Activated CD4-positive, alpha-beta T cell treated with anti-CD3 and anti-CD28 coated beads, Interleukin-10, Interleukin-2, amounts not matched to agents 100 ng/mL and 50 ng/mL, durations not matched to agents 16 hours and 8 hours (primary cell): ENCODE data around the gene CACNA2D1.

Experiments used
- DNase-seq: peaks from one replicate; pipeline ENCODE4 v3.0.0-alpha.2; 2020

Gene CACNA2D1

DNA sequence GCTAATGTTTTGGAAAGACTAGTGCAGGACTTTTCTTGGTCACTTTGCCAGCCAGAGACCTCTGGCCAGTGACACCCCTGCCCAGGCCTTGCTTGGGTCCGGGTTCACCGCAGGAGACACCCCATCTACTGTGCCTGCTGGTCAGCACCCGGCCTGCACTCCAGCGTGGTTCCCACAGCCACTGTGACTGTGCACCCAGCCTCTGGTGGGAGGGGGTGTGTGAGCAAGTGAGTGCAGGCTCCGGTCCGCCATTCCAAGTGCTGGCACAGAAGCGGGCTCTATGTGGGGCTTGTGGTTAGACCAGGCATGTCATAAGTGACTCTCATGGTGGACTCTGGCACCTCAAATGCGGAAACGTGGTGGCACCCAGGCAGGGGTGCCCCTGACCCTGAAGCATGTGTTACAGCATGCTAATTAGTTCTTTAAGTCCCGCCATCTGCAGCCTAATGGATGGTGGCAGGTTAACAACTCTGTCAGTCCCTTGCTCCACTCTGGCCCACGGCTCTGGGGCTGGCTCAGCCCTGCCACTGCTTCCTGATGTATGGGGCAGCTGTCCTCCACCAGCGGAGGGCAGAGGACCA, 361.8 kb downstream of the CACNA2D1 start:
- DNase-seq: no peak

GRCh38 chr7:82080254-82080927, 363.2 kb downstream of the CACNA2D1 start:
- DNase-seq: no peak

DNA sequence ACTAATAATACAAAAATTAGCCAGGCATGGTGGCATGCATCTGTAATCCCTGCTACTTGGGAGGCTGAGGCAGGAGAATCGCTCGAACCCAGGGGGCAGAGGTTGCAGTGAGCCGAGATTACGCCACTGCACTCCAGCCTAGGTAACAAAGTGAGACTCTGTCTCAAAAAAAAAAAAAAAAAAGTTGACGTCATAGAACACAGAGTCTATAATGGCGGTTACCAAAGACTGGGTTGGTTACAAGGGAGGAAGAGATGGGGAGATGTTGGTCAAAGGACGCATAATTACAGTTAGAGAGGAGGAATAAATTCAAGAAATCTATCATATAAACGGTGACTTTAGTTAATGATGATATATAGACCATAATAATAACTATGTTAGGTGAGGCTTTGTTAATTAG, 364.1 kb downstream of the CACNA2D1 start:
- no peak for DNase-seq

GRCh38 chr7:82078807-82079206, 364.8 kb downstream of the CACNA2D1 start:
- DNase-seq: no peak

DNA sequence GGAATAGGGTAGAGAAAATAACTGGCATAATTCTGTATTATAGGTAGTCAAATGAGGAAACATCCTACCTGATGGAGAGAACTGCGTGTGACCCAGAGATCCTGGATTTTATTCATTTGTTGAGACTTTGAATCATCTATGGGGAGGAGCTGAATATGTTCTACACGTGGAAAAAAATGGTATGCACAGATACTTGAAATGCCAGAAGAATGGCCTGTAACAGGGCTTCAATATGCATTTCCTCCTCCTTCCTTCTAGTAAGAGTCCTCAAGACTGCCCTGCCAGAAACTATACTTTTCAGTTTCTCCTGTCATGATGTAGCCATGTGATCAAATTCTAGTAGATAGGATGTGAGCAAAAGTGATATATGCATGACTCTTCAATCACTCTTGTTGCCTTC, 372.1 kb downstream of the CACNA2D1 start:
- DNase-seq: no peak

- DNase-seq: no peak
Measured at GRCh38 chr7:82067628-82068264, 375.8 kb downstream of the CACNA2D1 start.

DNA sequence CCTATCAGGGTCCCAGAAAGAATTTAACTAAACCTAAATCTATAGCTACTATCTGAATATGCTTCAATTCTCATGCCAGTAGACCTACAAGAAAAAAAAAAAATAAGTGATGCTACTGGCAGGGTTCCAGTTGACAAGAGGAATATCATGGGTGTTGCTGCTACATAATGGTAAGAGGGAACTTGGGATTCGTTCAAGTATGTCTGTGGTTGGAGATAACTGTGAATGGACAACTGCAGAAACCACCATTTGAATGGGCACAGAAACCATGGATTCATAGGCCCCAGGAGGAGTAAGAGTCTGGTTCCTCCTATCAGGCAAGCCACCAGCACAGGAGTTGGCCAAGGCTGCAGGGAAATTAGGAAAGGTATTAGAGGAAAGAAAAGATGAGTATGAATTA, 386.1 kb downstream of the CACNA2D1 start:
- DNase-seq: no peak

DNA sequence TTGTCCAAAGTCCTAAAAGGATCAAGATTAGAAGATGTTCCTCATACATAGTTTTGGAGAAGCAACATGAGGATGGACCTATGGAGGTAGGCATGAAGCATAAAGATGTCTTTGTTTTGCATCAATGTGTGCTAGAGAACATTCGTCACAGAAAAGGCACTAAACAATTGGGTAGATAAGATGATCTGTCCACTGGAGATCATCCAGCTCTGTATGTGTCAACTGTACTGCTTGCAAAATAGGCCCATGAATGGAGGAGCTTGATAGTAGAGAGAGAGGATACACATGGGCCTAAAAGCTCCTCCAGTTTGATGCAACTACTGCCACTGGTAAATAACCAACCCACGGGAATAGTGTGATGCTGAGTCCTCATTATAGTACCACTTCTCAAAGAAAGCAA, 387.3 kb downstream of the CACNA2D1 start:
- no peak for DNase-seq

DNA sequence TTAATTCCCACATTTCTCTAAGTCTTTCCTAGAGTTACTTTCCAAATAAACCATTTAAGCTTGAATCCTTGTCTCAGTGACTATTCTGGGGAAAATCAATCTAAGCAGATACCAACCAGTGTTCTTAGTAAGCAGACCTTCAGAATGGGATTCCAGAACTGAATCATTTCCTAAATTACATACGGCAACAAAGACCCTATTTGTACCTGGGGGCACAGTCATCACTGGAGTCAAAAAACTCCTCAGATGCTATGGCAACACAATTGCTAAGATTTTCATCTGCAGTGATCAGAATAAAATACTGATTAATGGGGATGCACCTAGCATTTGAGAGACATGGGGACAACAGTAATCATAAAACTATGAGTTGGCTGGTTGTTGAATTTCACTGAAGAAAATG, 389.0 kb downstream of the CACNA2D1 start:
- DNase-seq: no peak

DNA sequence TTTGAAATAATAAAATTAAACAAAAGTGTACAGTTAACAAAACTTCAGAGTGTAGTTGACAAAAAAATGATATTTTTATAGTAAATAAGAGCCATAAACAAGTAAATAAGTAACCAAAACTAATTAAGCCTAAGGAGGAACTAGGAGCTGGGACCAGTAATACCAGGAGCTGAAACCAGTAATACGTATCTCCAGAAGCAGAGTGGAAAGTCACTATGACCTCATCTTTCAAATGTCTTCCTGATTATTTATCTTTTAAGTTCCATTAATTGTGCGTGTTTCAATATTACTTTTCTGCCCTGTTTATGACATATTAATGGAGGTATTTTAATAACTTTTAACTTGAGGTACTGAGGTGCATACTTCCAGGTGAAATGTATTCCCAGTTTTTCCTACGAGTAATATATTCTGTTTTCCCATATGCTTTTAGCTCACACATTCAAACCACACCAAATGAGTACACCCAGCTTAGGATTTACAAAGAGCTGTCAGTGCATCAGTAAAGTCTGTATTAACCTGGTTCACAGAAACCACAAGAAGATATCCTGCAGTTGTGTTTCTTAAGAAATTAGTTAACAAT, 390.0 kb downstream of the CACNA2D1 start:
- no peak for DNase-seq

DNA sequence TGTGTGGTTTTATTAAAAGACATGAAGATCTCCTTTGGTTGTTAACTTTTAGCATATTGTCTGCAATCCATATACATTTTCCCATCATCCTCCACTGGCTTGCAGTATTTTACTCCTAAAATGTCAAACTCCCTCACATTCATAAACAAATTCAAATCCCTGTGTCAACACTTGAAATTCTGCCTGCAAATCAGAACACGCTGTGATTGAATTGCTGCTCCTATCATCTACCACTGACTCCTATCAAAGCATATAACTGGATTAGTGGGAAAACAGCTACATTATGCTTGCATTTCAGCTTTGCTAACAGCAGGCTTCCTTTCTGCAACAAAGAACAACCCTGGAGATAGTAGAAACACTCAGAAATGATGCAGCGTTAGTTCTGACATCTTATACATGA, 392.0 kb downstream of the CACNA2D1 start:
- no peak for DNase-seq

GRCh38 chr7:82050792-82051191, 392.8 kb downstream of the CACNA2D1 start:
- no peak for DNase-seq

- no peak for DNase-seq
Measured at GRCh38 chr7:82049891-82050533, 393.6 kb downstream of the CACNA2D1 start.

DNA sequence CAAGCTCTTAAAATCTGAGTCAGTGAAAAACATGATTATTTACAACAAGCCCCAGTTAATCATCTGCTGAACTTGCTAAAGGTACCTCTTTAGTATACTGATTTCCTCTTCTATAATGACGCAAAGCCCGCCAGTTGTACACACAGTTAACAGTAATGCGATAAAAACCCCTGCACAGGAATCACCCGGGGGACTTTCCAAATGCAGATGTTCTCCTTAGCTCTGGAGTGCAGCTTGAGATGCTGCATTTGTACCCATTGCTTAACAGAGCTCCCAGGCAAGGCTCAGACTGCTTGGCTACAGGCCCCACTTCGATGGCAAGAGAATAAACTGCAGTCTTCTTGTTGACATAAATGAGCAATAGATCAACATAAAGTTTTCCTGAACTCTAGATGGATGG, 394.1 kb downstream of the CACNA2D1 start:
- DNase-seq: no peak

DNA sequence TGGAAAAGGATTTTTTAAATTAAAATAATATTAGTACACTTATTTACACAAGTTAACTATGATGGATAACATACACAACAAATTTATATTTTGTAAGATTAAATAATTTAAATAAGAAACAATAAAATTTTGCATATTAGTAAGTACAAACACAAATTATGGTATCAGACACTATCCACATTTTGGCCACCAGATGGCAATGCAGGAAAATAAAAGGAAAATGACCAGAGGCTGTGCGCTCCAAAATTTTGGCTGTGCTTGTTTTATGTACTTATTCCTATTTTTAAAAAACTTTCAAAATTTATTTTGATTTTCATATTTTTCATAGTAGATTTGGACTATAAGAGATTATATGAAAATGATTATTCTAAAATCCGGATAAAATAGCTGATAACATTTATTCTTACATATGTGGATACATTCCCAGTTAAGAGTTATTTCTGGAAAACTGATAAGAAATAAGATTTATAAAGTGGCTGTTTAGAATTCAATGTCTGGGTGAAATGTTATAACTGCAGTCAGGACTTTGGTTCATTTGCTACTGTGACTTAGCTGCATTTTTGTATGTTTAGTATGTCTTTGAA, 399.0 kb downstream of the CACNA2D1 start:
- peak; percentile 35 for DNase-seq

GRCh38 chr7:82039621-82040020, 404.0 kb downstream of the CACNA2D1 start:
- no peak for DNase-seq

DNA sequence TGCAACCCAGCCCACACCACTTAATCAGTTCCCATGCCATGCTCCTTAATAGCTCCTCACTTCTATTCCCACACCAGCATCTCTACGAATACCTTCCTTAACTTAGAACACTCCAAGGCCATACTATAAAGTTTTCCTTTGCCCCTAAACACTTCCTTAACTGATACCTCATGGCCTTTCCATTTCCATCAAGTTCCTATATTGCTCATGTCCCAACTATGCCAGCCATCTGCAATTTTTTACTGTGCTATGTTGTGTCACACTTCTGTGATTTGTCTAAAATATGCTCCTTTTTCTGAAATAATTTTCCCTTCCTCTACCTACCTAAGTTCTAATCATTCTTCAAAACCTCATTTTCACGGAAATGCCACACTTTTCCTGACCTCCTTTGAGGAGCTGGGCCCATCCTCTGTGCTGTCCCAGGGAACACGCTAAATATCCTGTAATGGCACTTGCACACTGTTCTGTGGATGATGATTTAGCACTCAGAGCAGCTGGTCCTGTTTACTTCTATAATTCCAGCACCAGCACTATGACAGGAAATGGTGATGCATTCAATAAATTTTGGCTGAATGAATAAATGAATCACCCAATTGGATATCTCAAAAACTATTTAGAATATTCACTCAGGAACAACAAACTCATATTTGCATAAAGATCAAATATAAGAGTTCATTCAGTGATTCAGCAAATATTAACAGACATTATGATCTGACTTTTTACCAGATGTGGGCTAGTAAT, 407.3 kb downstream of the CACNA2D1 start:
- DNase-seq: no peak

DNA sequence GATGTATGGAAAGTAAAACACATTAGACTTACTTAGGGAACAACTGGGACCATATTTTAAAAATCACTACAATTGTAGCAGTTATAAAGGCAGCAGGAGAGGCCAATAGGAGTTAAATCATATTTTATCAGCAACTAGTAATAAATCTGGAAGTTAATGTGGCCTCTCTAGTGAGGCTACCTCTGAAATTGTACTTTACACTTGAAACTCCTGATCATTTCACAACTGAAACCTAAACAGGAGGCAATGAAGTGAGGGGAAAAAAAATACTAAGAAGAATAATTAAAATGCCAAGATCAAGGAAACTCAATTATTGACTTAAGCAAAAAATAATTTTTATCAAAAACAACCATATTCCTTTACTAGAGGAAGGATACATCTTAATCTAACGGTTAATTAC, 408.1 kb downstream of the CACNA2D1 start:
- DNase-seq: no peak

- no peak for DNase-seq
Measured at GRCh38 chr7:82032901-82033300, 410.7 kb downstream of the CACNA2D1 start.

GRCh38 chr7:82029236-82029913, 414.2 kb downstream of the CACNA2D1 start:
- no peak for DNase-seq

GRCh38 chr7:82028097-82028496, 415.5 kb downstream of the CACNA2D1 start:
- no peak for DNase-seq

DNA sequence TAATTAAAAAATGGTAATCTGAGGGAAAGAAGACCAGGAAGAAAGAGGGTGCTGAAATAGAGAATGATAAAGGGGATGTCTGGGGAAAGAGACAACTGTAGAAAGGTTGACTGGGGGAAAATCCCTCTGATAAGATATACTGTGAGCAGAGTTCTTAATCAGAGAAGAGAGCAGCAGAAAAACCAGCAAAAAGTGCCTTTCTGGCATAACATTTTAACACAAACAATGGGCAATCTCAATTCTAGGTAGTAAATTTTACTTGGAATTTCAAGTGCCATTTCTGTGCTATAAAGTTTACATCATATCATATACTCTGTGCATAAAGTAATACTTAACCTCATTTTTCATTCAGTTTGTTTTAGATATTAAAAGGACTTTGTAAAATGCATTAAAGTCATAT, 421.9 kb downstream of the CACNA2D1 start:
- DNase-seq: no peak
